Mammary epithelial cell (primary cell): ENCODE measurements around the gene MLN.
A peak's percentile ranks its signal among the peaks of the same experiment; 100 is the strongest.

Experiments
- CTCF ChIP-seq, 2 donors: IDR thresholded peaks in 1 of 2; conservative IDR thresholded peaks in 1 of 2; 2 replicates each; pipeline ENCODE4 v1.5.1; 2011 to 2012; ENCODE audit warnings: inconsistent platforms in 2 of 2, low read length in 2 of 2, mild to moderate bottlenecking in 2 of 2, control low read depth in 1 of 2, low read depth in 1 of 2; ENCODE audit not compliant: insufficient read depth in 1 of 2; ENCODE audit errors: extremely low read depth in 1 of 2
- EZH2 ChIP-seq: IDR thresholded peaks from 2 replicates; pipeline ENCODE4 v1.6.1; 2012; ENCODE audit warnings: low read length, inconsistent platforms, borderline replicate concordance

- TF ChIP-seq CTCF (conservative IDR thresholded peaks at IDR 0.05 in 1 of 2, IDR thresholded peaks at IDR 0.05 in 1 of 2; ENCODE audit: extremely low read depth in 1 of 2, insufficient read depth in 1 of 2, low read depth in 1 of 2, low read length in 2 of 2) (peak; percentile 50 to 78), EZH2 (no peak)
Observed at GRCh38 chr6:33851959-33852358, 48.2 kb upstream of the MLN start.
